HUES6 (cell line): ENCODE data around the gene CBFB.
"Not testable (repeated sequence)": the region's sequence is repeated elsewhere in the genome, so short reads cannot be mapped to it uniquely, and the experiment has no call there.

ENCODE experiments used
- H3K27ac ChIP-seq: 2 replicates; pipeline ENCODE4 v1.7.0; 2013; ENCODE audit warnings: low read depth, mild to moderate bottlenecking, low read length, inconsistent platforms
- H3K27me3 ChIP-seq: 2 replicates; pipeline ENCODE4 v1.6.1; 2013; ENCODE audit warnings: low read length; ENCODE audit not compliant: control insufficient read depth, insufficient read depth
- H3K36me3 ChIP-seq: 2 replicates; pipeline ENCODE4 v1.6.1; 2013; ENCODE audit warnings: low read length; ENCODE audit not compliant: control insufficient read depth, insufficient read depth
- H3K4me1 ChIP-seq: 2 replicates; pipeline ENCODE4 v1.6.1; 2013; ENCODE audit warnings: low read length; ENCODE audit not compliant: control insufficient read depth, insufficient read depth
- H3K4me3 ChIP-seq: 2 replicates; pipeline ENCODE4 v1.5.1; 2013; ENCODE audit warnings: low read depth, low read length
- H3K9ac ChIP-seq: one replicate; pipeline ENCODE4 v1.6.1; 2013; ENCODE audit warnings: mild to moderate bottlenecking, low read length
- H3K9me3 ChIP-seq: 2 replicates; pipeline ENCODE4 v1.6.1; 2013; ENCODE audit warnings: low read depth, low read length; ENCODE audit not compliant: control insufficient read depth, insufficient read depth

The CBFB gene

GRCh38 chr16:67114793-67115192, 85.8 kb downstream of the CBFB start:
- H3K27me3 ChIP-seq = no peaks in the 10 kb centered on the region
- 0 out of 2 replicates have a peak, but pooled peaks cover 3% of the 10 kb centered on the region for H3K4me1 ChIP-seq
- H3K9ac ChIP-seq = no peak overlapping the region
- no peak overlapping the region for H3K27ac ChIP-seq
- H3K4me3 ChIP-seq = no peak overlapping the region
- peaks cover 2% of the 10 kb centered on the region; the same call in 1 of the 2 replicates for H3K36me3 ChIP-seq
- H3K9me3 ChIP-seq = no peaks in the 10 kb centered on the region

- H3K9me3 ChIP-seq = no peaks in the 10 kb centered on the region
- H3K4me3 ChIP-seq = no peak overlapping the region
- H3K27me3 ChIP-seq = no peaks in the 10 kb centered on the region
- H3K9ac ChIP-seq = no peak overlapping the region
- no peak overlapping the region for H3K27ac ChIP-seq
- H3K36me3 ChIP-seq = peaks cover 10% of the 10 kb centered on the region
- H3K4me1 ChIP-seq = 0 out of 2 replicates have a peak, but pooled peaks cover 3% of the 10 kb centered on the region
Observed at GRCh38 chr16:67115639-67116038, 86.7 kb downstream of the CBFB start.

GRCh38 chr16:67116388-67117311, 87.7 kb downstream of the CBFB start:
- Histone ChIP-seq H3K9me3 (no peaks in the 10 kb centered on the region), H3K27ac (no peak overlapping the region), H3K36me3 (peaks cover 16% of the 10 kb centered on the region), H3K27me3 (no peaks in the 10 kb centered on the region), H3K4me1 (no peaks in the 10 kb centered on the region), H3K4me3 (no peak overlapping the region), H3K9ac (no peak overlapping the region)

- Histone ChIP-seq H3K4me1 (no peaks in the 10 kb centered on the region), H3K4me3 (no peak overlapping the region)
Observed at GRCh38 chr16:67117716-67118115, 88.8 kb downstream of the CBFB start.

GRCh38 chr16:67120025-67120424, 91.1 kb downstream of the CBFB start:
- no peaks in the 10 kb centered on the region for H3K9me3 ChIP-seq
- H3K4me3 ChIP-seq = no peak overlapping the region
- H3K4me1 ChIP-seq = no peaks in the 10 kb centered on the region
- no peak overlapping the region for H3K27ac ChIP-seq
- no peak overlapping the region for H3K9ac ChIP-seq
- H3K27me3 ChIP-seq = no peaks in the 10 kb centered on the region
- peaks cover 38% of the 10 kb centered on the region for H3K36me3 ChIP-seq

More at GRCh38 chr16:67117716-67118115, 88.8 kb downstream of the CBFB start:
- no peak overlapping the region for H3K27ac ChIP-seq
- H3K9ac ChIP-seq = no peak overlapping the region
- H3K36me3 ChIP-seq = peaks cover 25% of the 10 kb centered on the region
- no peaks in the 10 kb centered on the region for H3K27me3 ChIP-seq
- H3K9me3 ChIP-seq = no peaks in the 10 kb centered on the region

- H3K36me3 ChIP-seq = peaks cover 44% of the 10 kb centered on the region
- H3K4me3 ChIP-seq, H3K27me3 ChIP-seq: not testable (repeated sequence)
Observed at GRCh38 chr16:67122799-67123198, 93.8 kb downstream of the CBFB start.

GRCh38 chr16:67128417-67128816, 99.5 kb downstream of the CBFB start:
- H3K4me1 ChIP-seq = no peaks in the 10 kb centered on the region
- no peaks in the 10 kb centered on the region for H3K9me3 ChIP-seq
- H3K9ac ChIP-seq = no peak overlapping the region
- peaks cover 50% of the 10 kb centered on the region for H3K36me3 ChIP-seq
- H3K27me3 ChIP-seq = no peaks in the 10 kb centered on the region
- no peak overlapping the region for H3K4me3 ChIP-seq
- no peak overlapping the region for H3K27ac ChIP-seq

More at GRCh38 chr16:67122799-67123198, 93.8 kb downstream of the CBFB start:
- H3K9ac ChIP-seq, H3K27ac ChIP-seq, H3K9me3 ChIP-seq, H3K4me1 ChIP-seq: not testable (repeated sequence)

GRCh38 chr16:67128887-67129286, 99.9 kb downstream of the CBFB start:
- H3K27me3 ChIP-seq = no peaks in the 10 kb centered on the region
- H3K27ac ChIP-seq = no peak overlapping the region
- no peak overlapping the region for H3K4me3 ChIP-seq
- no peaks in the 10 kb centered on the region for H3K9me3 ChIP-seq
- H3K36me3 ChIP-seq = peaks cover 48% of the 10 kb centered on the region
- H3K4me1 ChIP-seq = no peaks in the 10 kb centered on the region
- H3K9ac ChIP-seq = no peak overlapping the region

- Histone ChIP-seq H3K9me3 (no peaks in the 10 kb centered on the region), H3K27me3 (no peaks in the 10 kb centered on the region), H3K27ac (no peak overlapping the region), H3K4me3 (no peak overlapping the region), H3K9ac (no peak overlapping the region), H3K36me3 (peaks cover 49% of the 10 kb centered on the region), H3K4me1 (no peaks in the 10 kb centered on the region)
Observed at GRCh38 chr16:67129422-67129821, 100.5 kb downstream of the CBFB start.

- H3K9ac ChIP-seq = no peak overlapping the region
- H3K27ac ChIP-seq = no peak overlapping the region
- H3K4me1 ChIP-seq = no peaks in the 10 kb centered on the region
- H3K4me3 ChIP-seq = no peak overlapping the region
- peaks cover 80% of the 10 kb centered on the region for H3K36me3 ChIP-seq
- H3K27me3 ChIP-seq = no peaks in the 10 kb centered on the region
- no peaks in the 10 kb centered on the region for H3K9me3 ChIP-seq
Observed at GRCh38 chr16:67137605-67138004, 108.7 kb downstream of the CBFB start.

GRCh38 chr16:67141391-67141790, 112.4 kb downstream of the CBFB start:
- Histone ChIP-seq H3K9me3 (no peaks in the 10 kb centered on the region), H3K27ac (no peak overlapping the region), H3K4me1 (no peaks in the 10 kb centered on the region), H3K27me3 (no peaks in the 10 kb centered on the region), H3K36me3 (peaks cover 86% of the 10 kb centered on the region), H3K4me3 (no peak overlapping the region), H3K9ac (no peak overlapping the region)
